Activated CD8-positive, alpha-beta memory T cell treated with anti-CD3 and anti-CD28 coated beads, Interleukin-2, amount 50 U/mL, for 24 hours (primary cell): Measurements from ENCODE around the gene PTH1R.

Experiments used
- DNase-seq: peaks from one replicate; pipeline ENCODE4 v3.0.0-alpha.2; 2020; ENCODE audit errors: extremely low read depth

PTH1R gene

GRCh38 chr3:46930166-46930944 lies 52.8 kb downstream of the PTH1R start:
- DNase-seq: no peak

- no peak for DNase-seq
These were observed 53.5 kb downstream of the PTH1R start for GRCh38 chr3:46930945-46931403.

- DNase-seq: no peak
These were observed 54.3 kb downstream of the PTH1R start for GRCh38 chr3:46931631-46932331.

GRCh38 chr3:46932455-46933225 lies 55.1 kb downstream of the PTH1R start:
- no peak for DNase-seq

DNA sequence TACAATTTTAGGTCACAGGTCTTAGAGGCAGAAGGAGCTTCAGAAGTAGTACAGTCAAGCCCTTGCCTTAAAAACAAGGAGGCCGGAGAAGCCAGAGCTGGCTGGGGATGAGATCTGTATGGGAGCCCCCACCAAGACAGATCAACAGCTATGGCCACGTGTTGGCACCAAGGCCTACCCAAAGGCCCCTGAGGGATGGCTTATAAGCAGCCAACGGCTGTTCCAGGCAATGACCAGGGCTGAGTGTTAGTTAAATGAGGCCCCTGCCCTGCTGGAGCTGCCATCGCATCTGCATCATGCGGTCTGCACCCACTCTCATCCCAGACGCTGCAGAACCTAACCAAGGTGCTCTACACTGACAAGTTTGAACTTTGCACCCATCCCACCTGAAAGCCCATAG lies 55.7 kb downstream of the PTH1R start:
- no peak for DNase-seq

DNA sequence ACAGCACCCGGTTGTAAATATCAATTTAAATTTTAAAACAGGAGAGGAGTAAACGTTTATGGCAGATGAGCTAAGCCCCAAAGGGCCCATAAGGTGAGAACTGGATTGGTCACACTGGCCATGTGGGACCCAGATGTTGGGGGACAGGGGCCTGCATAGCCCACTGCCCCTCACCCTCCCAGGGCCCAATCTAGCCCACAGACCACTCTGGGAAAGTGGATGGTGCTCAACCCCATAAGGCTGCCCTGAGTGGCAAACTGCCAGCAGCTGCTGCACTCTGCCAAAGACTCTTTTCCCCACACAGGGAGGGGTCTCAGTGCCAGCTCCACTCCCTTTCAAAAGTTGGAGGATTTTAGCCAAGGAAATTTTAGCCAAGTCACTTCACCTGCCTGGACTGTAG lies 56.6 kb downstream of the PTH1R start:
- no peak for DNase-seq

DNA sequence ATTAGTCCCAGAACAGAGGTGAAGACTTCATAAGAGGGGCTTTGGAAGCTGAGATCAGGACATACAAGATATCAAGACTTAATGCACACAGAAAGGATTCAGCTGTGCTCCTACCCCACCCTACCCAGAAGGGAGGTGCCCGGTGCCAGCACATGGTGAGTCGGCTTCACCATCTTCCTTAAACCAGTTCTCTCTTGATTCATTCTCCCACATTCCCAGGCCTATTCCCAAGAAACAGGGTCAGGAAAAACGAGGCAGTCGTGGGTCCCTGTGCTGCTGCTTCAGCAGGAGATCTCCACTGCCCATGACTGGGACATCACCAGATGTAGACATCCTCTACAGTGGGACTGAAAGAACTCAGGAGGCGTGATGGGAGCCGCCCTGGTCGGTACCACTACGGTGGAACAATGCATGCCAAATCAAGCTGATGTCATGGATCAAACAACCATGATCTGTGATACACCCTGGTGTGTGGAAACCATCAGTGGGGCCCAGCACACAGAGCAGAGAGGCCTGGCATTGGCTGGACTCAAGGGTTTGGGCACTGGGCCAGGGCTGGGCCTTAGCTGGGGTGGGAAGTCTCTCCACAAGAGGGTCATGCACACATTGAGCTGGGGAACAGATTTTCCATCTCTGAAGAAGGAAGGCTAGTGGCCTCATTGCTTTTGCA lies 57.1 kb downstream of the PTH1R start:
- DNase-seq: no peak

- DNase-seq: no peak
These were observed 57.8 kb downstream of the PTH1R start for GRCh38 chr3:46935168-46935858.

- DNase-seq: no peak
These were observed 58.6 kb downstream of the PTH1R start for GRCh38 chr3:46935989-46936558.

- DNase-seq: no peak
These were observed 59.3 kb downstream of the PTH1R start for GRCh38 chr3:46936733-46937250.

DNA sequence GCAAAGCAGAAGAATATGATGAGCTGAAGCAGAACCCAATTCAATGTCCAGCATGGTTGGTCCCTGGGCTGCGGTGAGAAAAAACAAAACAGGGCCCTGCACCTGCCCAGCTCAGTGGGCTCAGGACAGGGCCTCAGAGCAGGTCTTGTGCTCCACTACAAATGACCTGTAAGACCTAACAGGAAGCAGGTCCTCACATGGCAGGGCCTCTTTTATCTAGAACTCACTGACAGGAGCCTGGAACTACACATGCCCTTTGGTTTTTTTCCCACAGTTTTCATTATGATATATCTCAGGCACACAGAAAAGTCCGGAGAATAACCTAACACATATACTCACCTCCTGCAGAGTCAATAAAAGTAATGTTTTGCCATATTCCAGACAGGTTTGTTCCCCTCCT lies 60.6 kb downstream of the PTH1R start:
- DNase-seq: no peak

GRCh38 chr3:46939578-46940445 lies 62.3 kb downstream of the PTH1R start:
- DNase-seq: no peak

DNA sequence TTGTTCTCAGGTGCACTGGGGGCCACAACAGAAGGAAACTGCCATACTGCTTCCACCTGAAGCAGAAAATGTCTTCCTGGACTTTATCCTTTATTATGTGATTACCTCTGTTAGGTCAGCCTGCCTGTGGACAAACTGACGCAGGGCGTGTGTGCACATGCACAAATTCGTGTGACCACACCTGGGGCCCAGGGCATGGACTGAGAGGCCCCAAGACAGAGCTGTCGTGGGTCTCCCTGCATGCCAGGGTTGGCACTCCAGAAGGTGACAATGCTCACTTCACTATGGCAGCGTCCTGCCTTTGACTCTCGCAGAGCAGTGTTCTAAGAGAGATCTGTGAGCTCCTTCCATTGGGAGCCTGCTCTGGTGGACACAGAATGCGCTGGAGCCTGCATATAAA lies 64.6 kb downstream of the PTH1R start:
- no peak for DNase-seq

GRCh38 chr3:46942481-46943236 lies 65.1 kb downstream of the PTH1R start:
- no peak for DNase-seq

DNA sequence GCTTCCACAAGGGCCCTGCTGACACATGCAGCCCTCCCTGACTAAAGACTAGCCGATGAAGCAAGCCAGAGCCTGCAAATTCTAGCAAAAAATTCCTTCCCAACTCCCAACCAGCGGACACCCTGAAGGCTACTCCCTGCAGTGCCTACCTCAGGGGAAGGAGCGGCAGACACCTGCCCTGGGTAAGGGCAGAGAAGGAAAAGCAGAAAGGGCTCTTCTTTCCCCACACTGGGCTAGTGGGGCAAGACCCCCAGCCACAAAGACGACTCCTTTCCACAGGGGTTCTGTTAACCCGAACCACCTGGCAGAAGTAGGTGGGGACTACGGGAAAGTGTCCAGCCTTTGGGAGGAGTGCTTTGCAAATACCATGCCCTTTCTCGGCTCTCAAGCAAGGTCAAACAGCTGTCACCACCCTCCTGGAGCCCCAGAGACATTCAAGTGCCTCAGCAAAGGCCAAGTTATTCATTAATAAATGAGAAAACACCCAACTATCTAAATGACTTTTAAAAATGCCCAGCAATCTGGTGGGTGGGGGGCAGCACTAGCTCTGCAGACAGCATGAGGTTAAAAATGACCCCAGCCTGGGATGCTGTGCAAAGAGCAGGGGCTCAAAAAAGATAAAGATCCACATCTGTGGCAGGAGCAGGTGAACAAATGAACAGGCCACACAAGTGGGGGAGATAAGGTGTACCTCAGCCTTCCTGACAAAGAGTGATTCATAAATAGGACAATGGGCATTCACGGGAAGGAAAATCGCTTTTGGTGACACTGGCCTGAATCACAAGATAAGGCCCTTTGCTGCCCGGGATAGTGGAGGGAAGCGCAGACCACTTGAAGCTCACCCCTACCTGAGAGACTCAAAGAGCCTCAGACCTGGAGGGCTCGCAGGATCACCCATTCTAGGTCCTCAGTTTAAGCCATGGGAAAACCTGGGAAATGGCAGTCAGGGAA lies 66.0 kb downstream of the PTH1R start:
- no peak for DNase-seq

DNA sequence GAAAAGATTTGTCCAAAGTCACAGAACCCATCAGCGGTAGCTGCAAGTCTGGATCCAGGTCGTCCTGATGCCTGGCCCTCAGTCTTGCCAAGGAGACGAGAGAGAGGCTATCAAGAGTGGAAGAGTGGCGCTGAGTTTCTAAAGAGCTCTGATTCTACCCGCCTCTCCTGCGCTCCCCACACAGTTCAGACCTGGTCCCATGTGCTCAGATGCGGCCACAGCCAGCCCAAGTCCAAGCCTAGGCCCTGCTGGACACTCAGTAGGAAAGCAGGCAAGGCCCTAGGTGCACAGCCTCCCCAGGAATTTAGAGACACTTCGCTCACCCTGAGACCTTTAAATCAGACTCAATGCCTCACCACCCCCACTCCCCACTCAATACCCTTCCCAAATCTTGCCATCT lies 66.7 kb downstream of the PTH1R start:
- no peak for DNase-seq

DNA sequence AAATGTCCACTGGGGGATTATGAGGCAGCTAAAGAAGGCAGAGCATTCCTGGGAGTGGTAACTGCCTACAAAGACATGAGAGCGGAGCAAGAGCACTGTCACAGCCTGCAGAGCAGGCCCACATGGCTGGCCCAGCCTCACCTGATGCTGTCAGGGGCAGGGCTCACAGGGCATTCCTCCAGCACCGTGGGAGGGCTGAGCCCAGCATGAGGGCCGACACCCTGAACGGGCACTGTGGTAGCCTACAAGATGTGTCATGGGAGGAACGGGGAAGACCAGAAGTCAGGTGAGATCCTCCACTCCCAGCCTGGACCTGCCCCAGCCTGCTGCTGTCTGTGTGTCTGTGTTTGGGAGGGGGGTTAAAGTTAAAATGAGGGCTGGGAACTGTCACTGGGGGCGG lies 68.9 kb downstream of the PTH1R start:
- DNase-seq: no peak
